H9 (cell line): ENCODE measurements around the gene TSPAN32. TPM values are rescaled to one million over a fixed set of nuclear protein-coding genes. Genes with fewer than 3 reads are reported as not detected.
"Not testable (repeated sequence)": the region's sequence is repeated elsewhere in the genome, so short reads cannot be mapped to it uniquely, and the experiment has no call there.

Experiments used
- DNase-seq: peaks from one replicate; pipeline ENCODE4 v3.0.0-alpha.2; 2017
- H2AFZ ChIP-seq: one replicate; pipeline ENCODE4 v1.6.1; 2013; ENCODE audit warnings: mild to moderate bottlenecking, low read length, control low read depth, moderate library complexity
- H2AK5ac ChIP-seq: 2 replicates; pipeline ENCODE4 v1.6.1; 2013; ENCODE audit warnings: low read length, control low read depth, mixed read lengths; ENCODE audit not compliant: insufficient read length
- H2BK120ac ChIP-seq: one replicate; pipeline ENCODE4 v1.6.1; 2013; ENCODE audit warnings: low read depth, mild to moderate bottlenecking, low read length, control low read depth, inconsistent platforms; ENCODE audit not compliant: poor library complexity, severe bottlenecking
- H2BK12ac ChIP-seq: 2 replicates; pipeline ENCODE4 v1.6.1; 2013; ENCODE audit warnings: low read length, control low read depth, mixed read lengths, low read depth; ENCODE audit not compliant: insufficient read length
- H2BK15ac ChIP-seq: 2 replicates; pipeline ENCODE4 v1.6.1; 2013; ENCODE audit warnings: low read depth, low read length, control low read depth
- H2BK20ac ChIP-seq: one replicate; pipeline ENCODE4 v1.6.1; 2013; ENCODE audit warnings: low read depth, mild to moderate bottlenecking, low read length, control low read depth, inconsistent platforms; ENCODE audit not compliant: poor library complexity, severe bottlenecking
- H2BK5ac ChIP-seq: 2 replicates; pipeline ENCODE4 v1.6.1; 2013; ENCODE audit warnings: low read length, control low read depth, mixed read lengths; ENCODE audit not compliant: insufficient read length
- H3K14ac ChIP-seq: 2 replicates; pipeline ENCODE4 v1.6.1; 2013; ENCODE audit warnings: low read length, control low read depth; ENCODE audit not compliant: insufficient read depth
- H3K18ac ChIP-seq: 2 replicates; pipeline ENCODE4 v1.6.1; 2013; ENCODE audit warnings: low read depth, mild to moderate bottlenecking, mixed read lengths, low read length, control low read depth; ENCODE audit not compliant: insufficient read length
- H3K23ac ChIP-seq: 2 replicates; pipeline ENCODE4 v1.6.1; 2013; ENCODE audit warnings: low read length, control low read depth, mixed read lengths, low read depth; ENCODE audit not compliant: insufficient read length
- H3K23me2 ChIP-seq: 2 replicates; pipeline ENCODE4 v1.6.1; 2013; ENCODE audit warnings: low read depth, mild to moderate bottlenecking, mixed read lengths, low read length, control low read depth; ENCODE audit not compliant: insufficient read length, poor library complexity, severe bottlenecking
- H3K27ac ChIP-seq: 2 replicates; pipeline ENCODE4 v1.5.1; 2013; ENCODE audit warnings: low read length, control low read depth, mixed read lengths, low read depth; ENCODE audit not compliant: insufficient read length
- H3K27me3 ChIP-seq: 2 replicates; pipeline ENCODE4 v1.6.1; 2013; ENCODE audit warnings: low read length, control low read depth, inconsistent platforms; ENCODE audit not compliant: insufficient read depth
- H3K4ac ChIP-seq: 2 replicates; pipeline ENCODE4 v1.6.1; 2013; ENCODE audit warnings: low read depth, mild to moderate bottlenecking, control low read depth, inconsistent platforms, low read length, moderate library complexity
- H3K4me1 ChIP-seq: 2 replicates; pipeline ENCODE4 v1.6.1; 2013; ENCODE audit warnings: low read length, control low read depth, inconsistent platforms; ENCODE audit not compliant: insufficient read depth
- H3K4me2 ChIP-seq: 2 replicates; pipeline ENCODE4 v1.6.1; 2013; ENCODE audit warnings: low read length, control low read depth, mixed read lengths; ENCODE audit not compliant: insufficient read length, insufficient read depth
- H3K56ac ChIP-seq: 2 replicates; pipeline ENCODE4 v1.6.1; 2013; ENCODE audit warnings: low read depth, mild to moderate bottlenecking, mixed read lengths, low read length, control low read depth; ENCODE audit not compliant: insufficient read length
- H3K79me1 ChIP-seq: 2 replicates; pipeline ENCODE4 v1.6.1; 2013; ENCODE audit warnings: low read depth, mild to moderate bottlenecking, moderate library complexity, low read length, control low read depth, inconsistent platforms; ENCODE audit not compliant: insufficient read depth, poor library complexity, severe bottlenecking
- H3K79me2 ChIP-seq: 2 replicates; pipeline ENCODE4 v1.6.1; 2013; ENCODE audit warnings: low read length, control low read depth, inconsistent platforms; ENCODE audit not compliant: insufficient read depth
- H3K9ac ChIP-seq: 2 replicates; pipeline ENCODE4 v1.6.1; 2013; ENCODE audit warnings: low read length, control low read depth, mixed read lengths; ENCODE audit not compliant: insufficient read length; ENCODE audit errors: extremely low read depth
- H3K9me3 ChIP-seq: one replicate; pipeline ENCODE4 v1.6.1; 2013; ENCODE audit warnings: low read depth, low read length, inconsistent platforms; ENCODE audit not compliant: control insufficient read depth
- H3T11ph ChIP-seq: one replicate; pipeline ENCODE4 v1.6.1; 2013; ENCODE audit warnings: mild to moderate bottlenecking, low read length, control low read depth, inconsistent platforms
- H4K20me1 ChIP-seq: one replicate; pipeline ENCODE4 v1.6.1; 2013; ENCODE audit not compliant: control insufficient read depth, insufficient read length, insufficient read depth
- H4K5ac ChIP-seq: 2 replicates; pipeline ENCODE4 v1.6.1; 2013; ENCODE audit warnings: low read depth, mild to moderate bottlenecking, mixed read lengths, low read length, control low read depth; ENCODE audit not compliant: insufficient read length
- H4K8ac ChIP-seq: replicated peaks from 2 replicates; pipeline ENCODE4 v1.6.1; 2013; ENCODE audit warnings: low read length, control low read depth, mixed read lengths, low read depth; ENCODE audit not compliant: insufficient read length
- H4K91ac ChIP-seq: 2 replicates; pipeline ENCODE4 v1.6.1; 2013; ENCODE audit warnings: low read depth, mild to moderate bottlenecking, moderate library complexity, mixed read lengths, low read length, control low read depth; ENCODE audit not compliant: insufficient read length
- H3K27ac Mint-ChIP-seq, 3 experiments: 2 replicates in 2 of 3; 3 replicates in 1 of 3; pipeline ENCODE4 v1.8.0; 2020 to 2021; ENCODE audit warnings: mixed read lengths in 3 of 3, mild to moderate bottlenecking in 1 of 3, moderate library complexity in 1 of 3
- H3K27me3 Mint-ChIP-seq: 2 replicates; pipeline ENCODE4 v1.8.0; 2021; ENCODE audit warnings: low read depth, mild to moderate bottlenecking, moderate library complexity, mixed read lengths
- H3K36me3 Mint-ChIP-seq, 3 experiments: 2 replicates in 2 of 3; 3 replicates in 1 of 3; pipeline ENCODE4 v1.8.0; 2020 to 2021; ENCODE audit warnings: low read depth in 3 of 3, mixed read lengths in 3 of 3; ENCODE audit not compliant: insufficient read depth in 1 of 3
- H3K4me1 Mint-ChIP-seq, 2 experiments: 2 replicates each; pipeline ENCODE4 v1.8.0; 2020; ENCODE audit warnings: mixed read lengths in 2 of 2
- H3K4me3 Mint-ChIP-seq, 2 experiments: 2 replicates in 1 of 2; 3 replicates in 1 of 2; pipeline ENCODE4 v1.8.0; 2020 to 2021; ENCODE audit warnings: mild to moderate bottlenecking in 2 of 2, mixed read lengths in 2 of 2, moderate library complexity in 1 of 2
- H3K9me3 Mint-ChIP-seq, 2 experiments: 2 replicates in 1 of 2; 3 replicates in 1 of 2; pipeline ENCODE4 v1.8.0; 2020; ENCODE audit warnings: mild to moderate bottlenecking in 2 of 2, mixed read lengths in 2 of 2, moderate library complexity in 1 of 2
- WGBS: extraction: QIAGEN DNeasy Blood & Tissue Kit; methylation state at CpG from one replicate; pipeline ENCODE4 v1.1.7; 2013; ENCODE audit warnings: missing lambda C conversion rate, low lambda C conversion rate, mixed read lengths; ENCODE audit not compliant: insufficient read length; ENCODE audit errors: extremely low coverage; 5-methylcytosine and 5-hydroxymethylcytosine counted together
- total RNA-seq: library from RNA; stranded (reverse); gene quantifications from 2 replicates; pipeline ENCODE4 v1.2.1, GENCODE V29; 2021
- TF ChIP-seq, protein P1 (sequence below): fragments of 200-600 bp; sonication (generic); conservative IDR thresholded peaks from 3 replicates; pipeline ENCODE4 v1.8.0; 2021; ENCODE audit warnings: antibody characterized with exemption, mild to moderate bottlenecking

TSPAN32 gene
- total RNA-seq, 1 experiment from 2014 or later, result not detected

DNA sequence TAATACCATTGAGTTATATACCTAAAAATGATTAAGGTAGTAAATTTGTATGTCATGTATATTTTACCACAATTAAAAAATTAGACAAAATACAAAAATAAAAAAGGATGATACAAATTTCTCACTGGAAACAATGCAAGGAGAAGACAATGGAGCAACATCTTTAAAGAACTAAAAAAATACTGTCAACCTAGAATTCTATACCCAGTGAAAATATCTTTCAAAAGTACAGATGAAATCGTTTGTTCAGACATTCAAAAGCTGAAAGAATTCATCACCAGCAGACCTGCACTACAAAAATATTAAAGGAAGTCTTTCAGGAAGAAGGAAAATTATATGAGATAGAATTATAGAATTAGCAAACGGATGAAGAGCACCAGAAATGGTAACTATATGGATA lies 21.6 kb upstream of the TSPAN32 start:
- Mint-ChIP-seq H3K9me3 (peaks cover 4 to 5% of the 10 kb centered on the region in 2 experiments; a peak in 3 of 5 replicates), H3K4me1 (peaks cover 12 to 14% of the 10 kb centered on the region in 2 experiments), H3K4me3 (no peak overlapping the region), H3K36me3 (0 out of 7 replicates have a peak, but pooled peaks cover 0 to 3% (median 0%) of the 10 kb centered on the region in 3 experiments), H3K27me3 (peaks cover 69% of the 10 kb centered on the region), H3K27ac (no peak overlapping the region)
- Histone ChIP-seq H3K18ac (no peak overlapping the region), H2BK15ac (no peak overlapping the region), H3K9ac (no peak overlapping the region), H3K14ac (no peak overlapping the region), H2BK5ac (no peak overlapping the region), H3K4me2 (no peak overlapping the region), H3T11ph (no peak overlapping the region), H2BK12ac (no peak overlapping the region), H3K79me2 (no peaks in the 10 kb centered on the region), H2BK120ac (no peak overlapping the region), H2AFZ (no peak overlapping the region), H3K4me1 (no peaks in the 10 kb centered on the region; the same call in 1 of the 2 replicates), H2AK5ac (no peak overlapping the region), H3K56ac (no peak overlapping the region), H3K9me3 (no peaks in the 10 kb centered on the region), H3K4ac (no peak overlapping the region), H3K23ac (no peak overlapping the region), H3K27ac (no peak overlapping the region), H4K91ac (no peak overlapping the region), H4K5ac (no peak overlapping the region), H2BK20ac (no peak overlapping the region), H3K27me3 (no peaks in the 10 kb centered on the region; the same call in 1 of the 2 replicates), H4K8ac (no peak overlapping the region), H3K79me1 (no peaks in the 10 kb centered on the region), H4K20me1 (no peaks in the 10 kb centered on the region), H3K23me2 (no peaks in the 10 kb centered on the region)
- TF ChIP-seq, protein P1, sequence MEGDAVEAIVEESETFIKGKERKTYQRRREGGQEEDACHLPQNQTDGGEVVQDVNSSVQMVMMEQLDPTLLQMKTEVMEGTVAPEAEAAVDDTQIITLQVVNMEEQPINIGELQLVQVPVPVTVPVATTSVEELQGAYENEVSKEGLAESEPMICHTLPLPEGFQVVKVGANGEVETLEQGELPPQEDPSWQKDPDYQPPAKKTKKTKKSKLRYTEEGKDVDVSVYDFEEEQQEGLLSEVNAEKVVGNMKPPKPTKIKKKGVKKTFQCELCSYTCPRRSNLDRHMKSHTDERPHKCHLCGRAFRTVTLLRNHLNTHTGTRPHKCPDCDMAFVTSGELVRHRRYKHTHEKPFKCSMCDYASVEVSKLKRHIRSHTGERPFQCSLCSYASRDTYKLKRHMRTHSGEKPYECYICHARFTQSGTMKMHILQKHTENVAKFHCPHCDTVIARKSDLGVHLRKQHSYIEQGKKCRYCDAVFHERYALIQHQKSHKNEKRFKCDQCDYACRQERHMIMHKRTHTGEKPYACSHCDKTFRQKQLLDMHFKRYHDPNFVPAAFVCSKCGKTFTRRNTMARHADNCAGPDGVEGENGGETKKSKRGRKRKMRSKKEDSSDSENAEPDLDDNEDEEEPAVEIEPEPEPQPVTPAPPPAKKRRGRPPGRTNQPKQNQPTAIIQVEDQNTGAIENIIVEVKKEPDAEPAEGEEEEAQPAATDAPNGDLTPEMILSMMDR, result no peak
- no peak for DNase-seq
- WGBS, result no CpG with 5 or more reads among the region's 2 CpGs

DNA sequence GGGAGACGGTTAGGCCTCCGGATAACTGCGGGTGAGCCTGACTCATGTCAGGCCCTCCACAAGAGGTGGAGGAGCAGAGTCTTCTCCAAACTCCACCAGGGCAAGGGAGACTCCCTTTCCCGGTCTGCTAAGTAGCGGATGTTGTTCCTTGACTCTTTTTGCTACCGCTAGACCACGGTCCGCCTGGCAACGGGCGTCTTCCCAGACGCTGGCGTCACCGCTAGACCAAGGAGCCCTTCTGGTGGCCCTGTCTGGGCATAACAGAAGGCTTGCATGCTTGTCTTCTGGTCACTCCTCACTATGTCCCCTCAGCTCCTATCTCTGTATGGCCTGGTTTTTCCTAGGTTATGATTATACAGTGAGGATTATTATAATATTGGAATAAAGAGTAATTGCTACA lies 15.5 kb upstream of the TSPAN32 start:
- H4K20me1 ChIP-seq, H2BK120ac ChIP-seq, H3K4me2 ChIP-seq, H3K9me3 Mint-ChIP-seq, H3K27ac ChIP-seq, H3K4ac ChIP-seq, H4K5ac ChIP-seq, DNase-seq, H3K36me3 Mint-ChIP-seq, H3K23ac ChIP-seq, H3T11ph ChIP-seq, H3K14ac ChIP-seq, H2BK20ac ChIP-seq, H3K27me3 ChIP-seq, H3K9me3 ChIP-seq, H2BK5ac ChIP-seq, H3K23me2 ChIP-seq, H2BK15ac ChIP-seq, H3K79me2 ChIP-seq, H3K79me1 ChIP-seq, H4K8ac ChIP-seq, H3K27ac Mint-ChIP-seq, H2BK12ac ChIP-seq, H3K4me1 Mint-ChIP-seq, H3K9ac ChIP-seq, H3K4me3 Mint-ChIP-seq, H4K91ac ChIP-seq, H3K18ac ChIP-seq, H2AK5ac ChIP-seq, H3K4me1 ChIP-seq, H3K56ac ChIP-seq, H2AFZ ChIP-seq: not testable (repeated sequence)
- H3K27me3 Mint-ChIP-seq, result peaks cover 88% of the 10 kb centered on the region
- no CpG with 5 or more reads among the region's 13 CpGs for WGBS
